WERI-Rb-1 (cell line): ENCODE data around the gene SNCG.
"Not testable (repeated sequence)": the region's sequence is repeated elsewhere in the genome, so short reads cannot be mapped to it uniquely, and the experiment has no call there.

Source experiments
- DNase-seq: peaks from one replicate; pipeline ENCODE4 v3.0.0-alpha.2; 2020
- H3K27ac ChIP-seq: fragments of 250-450 bp; sonication (Bioruptor Pico); 2 replicates; pipeline ENCODE4 v1.5.1; 2020; ENCODE audit warnings: mild to moderate bottlenecking, moderate library complexity
- H3K27me3 ChIP-seq: fragments of 250-450 bp; sonication (Bioruptor Pico); 2 replicates; pipeline ENCODE4 v1.5.1; 2021; ENCODE audit warnings: mild to moderate bottlenecking, low read depth, moderate library complexity; ENCODE audit not compliant: insufficient read depth, severe bottlenecking
- H3K36me3 ChIP-seq: fragments of 250-450 bp; sonication (Bioruptor Pico); 2 replicates; pipeline ENCODE4 v1.5.1; 2020; ENCODE audit warnings: mild to moderate bottlenecking, moderate library complexity
- H3K4me3 ChIP-seq: 2 replicates; pipeline ENCODE4 v1.5.1; 2011; ENCODE audit warnings: low read depth, mild to moderate bottlenecking, control low read depth, low read length
- H3K9me3 ChIP-seq: fragments of 250-450 bp; sonication (Bioruptor Pico); 2 replicates; pipeline ENCODE4 v1.5.1; 2021; ENCODE audit warnings: mild to moderate bottlenecking, moderate library complexity; ENCODE audit not compliant: severe bottlenecking
- CTCF ChIP-seq: IDR thresholded peaks from 2 replicates; pipeline ENCODE4 v1.5.1; 2011; ENCODE audit warnings: low read depth, mild to moderate bottlenecking, control low read depth, inconsistent platforms, low read length

The SNCG gene

GRCh38 chr10:86944031-86944419, 14.4 kb upstream of the SNCG start:
- TF ChIP-seq CTCF: 0 out of 2 replicates have a peak, but pooled peaks have one; percentile 4
- H3K27ac ChIP-seq: no peak overlapping the region
- H3K4me3 ChIP-seq: no peak overlapping the region
- DNase-seq: no peak
- H3K9me3 ChIP-seq: no peaks in the 10 kb centered on the region
- H3K36me3 ChIP-seq: no peaks in the 10 kb centered on the region
- no peaks in the 10 kb centered on the region for H3K27me3 ChIP-seq

- no peaks in the 10 kb centered on the region for H3K27me3 ChIP-seq
- no peak overlapping the region for H3K4me3 ChIP-seq
- no peak for TF ChIP-seq CTCF
- no peak overlapping the region for H3K27ac ChIP-seq
- H3K36me3 ChIP-seq: no peaks in the 10 kb centered on the region
- no peak for DNase-seq
- no peaks in the 10 kb centered on the region for H3K9me3 ChIP-seq
Observed at GRCh38 chr10:86944471-86944870, 13.9 kb upstream of the SNCG start.

- no peaks in the 10 kb centered on the region for H3K9me3 ChIP-seq
- no peaks in the 10 kb centered on the region for H3K36me3 ChIP-seq
- H3K27ac ChIP-seq: no peak overlapping the region
- TF ChIP-seq CTCF: no peak
- no peaks in the 10 kb centered on the region for H3K27me3 ChIP-seq
- no peak for DNase-seq
- H3K4me3 ChIP-seq: no peak overlapping the region
Observed at GRCh38 chr10:86944907-86945306, 13.5 kb upstream of the SNCG start.

GRCh38 chr10:86945361-86946212, 12.8 kb upstream of the SNCG start:
- Histone ChIP-seq H3K4me3 (no peak overlapping the region), H3K27me3 (no peaks in the 10 kb centered on the region), H3K36me3 (no peaks in the 10 kb centered on the region), H3K27ac (no peak overlapping the region), H3K9me3 (no peaks in the 10 kb centered on the region)
- TF ChIP-seq CTCF: peak; percentile 88
- peak; percentile 75 for DNase-seq

- Histone ChIP-seq H3K27ac (no peak overlapping the region), H3K4me3 (no peak overlapping the region), H3K27me3 (no peaks in the 10 kb centered on the region), H3K9me3 (peaks cover 3% of the 10 kb centered on the region), H3K36me3 (no peaks in the 10 kb centered on the region)
- no peak for TF ChIP-seq CTCF
- DNase-seq: no peak
Observed at GRCh38 chr10:86946213-86947155, 11.9 kb upstream of the SNCG start.

- DNase-seq, H3K36me3 ChIP-seq, H3K4me3 ChIP-seq, H3K27ac ChIP-seq, H3K27me3 ChIP-seq: not testable (repeated sequence)
- H3K9me3 ChIP-seq: peaks cover 14% of the 10 kb centered on the region
Observed at GRCh38 chr10:86947806-86948205, 10.6 kb upstream of the SNCG start.
